Liver (tissue), 9 donors: ENCODE results near the gene KCNIP4. TPM values are rescaled to one million over a fixed set of nuclear protein-coding genes. Genes with fewer than 3 reads are reported as not detected.

Source experiments
- DNase-seq: peaks from one replicate; pipeline ENCODE4 v3.0.0-alpha.2; 2017; ENCODE audit warnings: low spot score
- H3K27ac ChIP-seq, 2 donors: one replicate each; pipeline ENCODE4 v1.7.0; 2013; ENCODE audit warnings: inconsistent platforms in 2 of 2, low read length in 2 of 2, control low read depth in 1 of 2, low read depth in 1 of 2, mild to moderate bottlenecking in 1 of 2
- H3K27me3 ChIP-seq, 4 donors: one replicate each; pipeline versions ENCODE4 v1.6.1 to v1.7.0; 2013; ENCODE audit warnings: low read length in 3 of 4, inconsistent platforms in 1 of 4, mild to moderate bottlenecking in 1 of 4, moderate library complexity in 1 of 4; ENCODE audit not compliant: control insufficient read depth in 4 of 4, insufficient read depth in 4 of 4
- H3K36me3 ChIP-seq, 4 donors: one replicate each; pipeline versions ENCODE4 v1.6.1 to v1.7.0; 2013; ENCODE audit warnings: low read length in 3 of 4, mild to moderate bottlenecking in 3 of 4, low read depth in 1 of 4, moderate library complexity in 1 of 4; ENCODE audit not compliant: control insufficient read depth in 4 of 4, insufficient read depth in 3 of 4
- H3K4me1 ChIP-seq, 4 donors: one replicate each; pipeline versions ENCODE4 v1.6.1 to v1.7.0; 2013; ENCODE audit warnings: low read length in 3 of 4, mild to moderate bottlenecking in 3 of 4, moderate library complexity in 1 of 4; ENCODE audit not compliant: control insufficient read depth in 4 of 4, insufficient read depth in 4 of 4
- H3K4me3 ChIP-seq, 3 donors: one replicate each; pipeline versions ENCODE4 v1.6.1 to v1.7.0; 2013; ENCODE audit warnings: low read length in 3 of 3, control low read depth in 1 of 3, low read depth in 1 of 3, mild to moderate bottlenecking in 1 of 3
- H3K9ac ChIP-seq, 2 donors: one replicate each; pipeline ENCODE4 v1.7.0; 2013; ENCODE audit warnings: low read length in 2 of 2, mild to moderate bottlenecking in 2 of 2, moderate library complexity in 2 of 2, control low read depth in 1 of 2, low read depth in 1 of 2
- H3K9me3 ChIP-seq, 4 donors: one replicate each; pipeline versions ENCODE4 v1.6.1 to v1.7.0; 2013; ENCODE audit warnings: low read length in 3 of 4; ENCODE audit not compliant: control insufficient read depth in 4 of 4
- ATF3 ChIP-seq: IDR thresholded peaks from 2 replicates; pipeline ENCODE4 v1.6.1; 2016; ENCODE audit warnings: antibody characterized with exemption
- CTCF ChIP-seq: fragments of 150-350 bp; IDR thresholded peaks from 2 replicates; pipeline ENCODE4 v1.5.1; 2017; ENCODE audit warnings: improper control_type of control experiment, low read depth, low read length; ENCODE audit not compliant: missing input control
- EGR1 ChIP-seq, 2 donors: IDR thresholded peaks; 2 replicates each; pipeline ENCODE4 v1.6.1; 2016 to 2018; ENCODE audit warnings: antibody characterized with exemption in 2 of 2, low read depth in 2 of 2
- FOXA1 ChIP-seq: IDR thresholded peaks from 2 replicates; pipeline ENCODE4 v1.6.1; 2016; ENCODE audit warnings: antibody characterized with exemption
- FOXA2 ChIP-seq: IDR thresholded peaks from 2 replicates; pipeline ENCODE4 v1.6.1; 2016; ENCODE audit warnings: antibody characterized with exemption
- GABPA ChIP-seq, 2 donors: IDR thresholded peaks in 1 of 2; conservative IDR thresholded peaks in 1 of 2; 2 replicates each; pipeline ENCODE4 v1.6.1; 2016; ENCODE audit warnings: antibody characterized with exemption in 2 of 2, mild to moderate bottlenecking in 1 of 2, moderate library complexity in 1 of 2
- HNF4A ChIP-seq, 2 donors: conservative IDR thresholded peaks; 2 replicates each; pipeline ENCODE4 v1.6.1; 2016; ENCODE audit warnings: antibody characterized with exemption in 2 of 2, mild to moderate bottlenecking in 2 of 2
- HNF4G ChIP-seq: IDR thresholded peaks from 2 replicates; pipeline ENCODE4 v1.6.1; 2016; ENCODE audit warnings: antibody characterized with exemption
- MAX ChIP-seq: IDR thresholded peaks from 2 replicates; pipeline ENCODE4 v1.6.1; 2016; ENCODE audit warnings: antibody characterized with exemption
- NR2F2 ChIP-seq: IDR thresholded peaks from 2 replicates; pipeline ENCODE4 v1.6.1; 2016; ENCODE audit warnings: antibody characterized with exemption
- RXRA ChIP-seq, 2 donors: IDR thresholded peaks; 2 replicates each; pipeline ENCODE4 v1.6.1; 2017 to 2018; ENCODE audit warnings: antibody characterized with exemption in 2 of 2, mild to moderate bottlenecking in 1 of 2
- SP1 ChIP-seq: IDR thresholded peaks from 2 replicates; pipeline ENCODE4 v1.6.1; 2018; ENCODE audit warnings: antibody characterized with exemption, mild to moderate bottlenecking
- TAF1 ChIP-seq: conservative IDR thresholded peaks from 2 replicates; pipeline ENCODE4 v1.6.1; 2016; ENCODE audit warnings: antibody characterized with exemption, mild to moderate bottlenecking
- YY1 ChIP-seq: IDR thresholded peaks from 2 replicates; pipeline ENCODE4 v1.6.1; 2016; ENCODE audit warnings: antibody characterized with exemption, mild to moderate bottlenecking
- ZBTB33 ChIP-seq: IDR thresholded peaks from 2 replicates; pipeline ENCODE4 v1.6.1; 2016; ENCODE audit warnings: antibody characterized with exemption
- WGBS: extraction: QIAGEN DNeasy Blood & Tissue Kit; methylation state at CpG from one replicate; pipeline ENCODE4 v1.1.7; 2013; 5-methylcytosine and 5-hydroxymethylcytosine counted together
- polyA plus RNA-seq, 2 donors: library from polyadenylated mRNA; stranded (reverse) in 1 of 2; unstranded in 1 of 2; fragments of 200-250 nt in 1 of 2; fragments of >200 nt in 1 of 2; fragmentation: Nextera tagmentation in 1 of 2; extraction: Ambion mirVana in 1 of 2; gene quantifications; one replicate each; pipeline versions ENCODE4 v1.2.1 to v1.2.3, GENCODE V29; 2013 to 2015
- total RNA-seq, 2 donors: library from RNA; depleted of rRNA; stranded (reverse); fragments of >200 nt; gene quantifications; one replicate each; pipeline ENCODE4 v1.2.3, GENCODE V29; 2014
- TF ChIP-seq, protein P1 (sequence below): IDR thresholded peaks from 2 replicates; pipeline ENCODE4 v1.6.1; 2016; ENCODE audit warnings: antibody characterized with exemption, mild to moderate bottlenecking
- donor health status: healthy.
- donor health status: healthy.
- donor health status: healthy.
- donor health status: healthy.
- donor health status: healthy.

KCNIP4 gene
- total and polyA plus RNA-seq, 4 donors: 0.08 to 0.14 TPM; not detected in 2

- no peak overlapping the region for H3K27ac ChIP-seq
- WGBS: 74% methylated on average over 5 of the region's 5 CpGs
Measured at GRCh38 chr4:21885770-21886169, 62.8 kb downstream of the KCNIP4 start.

GRCh38 chr4:21885241-21885640 is 63.3 kb downstream of the KCNIP4 start:
- no peak overlapping the region for H3K4me3 ChIP-seq
- H3K9ac ChIP-seq: no peak overlapping the region
- H3K36me3 ChIP-seq: no peaks in the 10 kb centered on the region
- H3K9me3 ChIP-seq: no peaks in the 10 kb centered on the region
- TF ChIP-seq FOXA1 (no peak), HNF4G (no peak), RXRA (IDR thresholded peaks at IDR 0.05) (no peak), ZBTB33 (no peak), EGR1 (IDR thresholded peaks at IDR 0.05; ENCODE audit: low read depth in 2 of 2) (no peak), GABPA (IDR thresholded peaks at IDR 0.05 in 1 of 2, conservative IDR thresholded peaks at IDR 0.05 in 1 of 2) (no peak), TAF1 (no peak), FOXA2 (no peak), SP1 (no peak), MAX (no peak), CTCF (no peak), YY1 (no peak), NR2F2 (no peak)
- TF ChIP-seq, protein P1, sequence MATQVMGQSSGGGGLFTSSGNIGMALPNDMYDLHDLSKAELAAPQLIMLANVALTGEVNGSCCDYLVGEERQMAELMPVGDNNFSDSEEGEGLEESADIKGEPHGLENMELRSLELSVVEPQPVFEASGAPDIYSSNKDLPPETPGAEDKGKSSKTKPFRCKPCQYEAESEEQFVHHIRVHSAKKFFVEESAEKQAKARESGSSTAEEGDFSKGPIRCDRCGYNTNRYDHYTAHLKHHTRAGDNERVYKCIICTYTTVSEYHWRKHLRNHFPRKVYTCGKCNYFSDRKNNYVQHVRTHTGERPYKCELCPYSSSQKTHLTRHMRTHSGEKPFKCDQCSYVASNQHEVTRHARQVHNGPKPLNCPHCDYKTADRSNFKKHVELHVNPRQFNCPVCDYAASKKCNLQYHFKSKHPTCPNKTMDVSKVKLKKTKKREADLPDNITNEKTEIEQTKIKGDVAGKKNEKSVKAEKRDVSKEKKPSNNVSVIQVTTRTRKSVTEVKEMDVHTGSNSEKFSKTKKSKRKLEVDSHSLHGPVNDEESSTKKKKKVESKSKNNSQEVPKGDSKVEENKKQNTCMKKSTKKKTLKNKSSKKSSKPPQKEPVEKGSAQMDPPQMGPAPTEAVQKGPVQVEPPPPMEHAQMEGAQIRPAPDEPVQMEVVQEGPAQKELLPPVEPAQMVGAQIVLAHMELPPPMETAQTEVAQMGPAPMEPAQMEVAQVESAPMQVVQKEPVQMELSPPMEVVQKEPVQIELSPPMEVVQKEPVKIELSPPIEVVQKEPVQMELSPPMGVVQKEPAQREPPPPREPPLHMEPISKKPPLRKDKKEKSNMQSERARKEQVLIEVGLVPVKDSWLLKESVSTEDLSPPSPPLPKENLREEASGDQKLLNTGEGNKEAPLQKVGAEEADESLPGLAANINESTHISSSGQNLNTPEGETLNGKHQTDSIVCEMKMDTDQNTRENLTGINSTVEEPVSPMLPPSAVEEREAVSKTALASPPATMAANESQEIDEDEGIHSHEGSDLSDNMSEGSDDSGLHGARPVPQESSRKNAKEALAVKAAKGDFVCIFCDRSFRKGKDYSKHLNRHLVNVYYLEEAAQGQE: no peak
- H3K27ac ChIP-seq: no peak overlapping the region
- H3K27me3 ChIP-seq: no peaks in the 10 kb centered on the region
- WGBS: 48% methylated on average over 2 of the region's 2 CpGs
- H3K4me1 ChIP-seq: no peaks in the 10 kb centered on the region
- DNase-seq: no peak

More at GRCh38 chr4:21885770-21886169, 62.8 kb downstream of the KCNIP4 start:
- TF ChIP-seq HNF4G (no peak), MAX (no peak), NR2F2 (no peak), HNF4A (conservative IDR thresholded peaks at IDR 0.05) (no peak), ATF3 (no peak), FOXA2 (no peak), CTCF (no peak)
- Histone ChIP-seq H3K4me3 (no peak overlapping the region), H3K9ac (no peak overlapping the region), H3K9me3 (no peaks in the 10 kb centered on the region), H3K4me1 (no peaks in the 10 kb centered on the region), H3K27me3 (no peaks in the 10 kb centered on the region), H3K36me3 (no peaks in the 10 kb centered on the region)
- DNase-seq: no peak
